ENCODE measurements around the gene DCTPP1. TPM values are rescaled to one million over a fixed set of nuclear protein-coding genes. Genes with fewer than 3 reads are reported as not detected.
A peak's percentile ranks its signal among the peaks of the same experiment; 100 is the strongest.

Gene DCTPP1
- total and polyA plus RNA-seq, 2 of the 4 experiments (the other 2 are of a cell fraction): 24.9 to 45.5 TPM

- DNase-seq (peak; percentile 90), ATAC-seq (ENCODE audit: low read depth) (peak; percentile 93)
- no peaks in the 10 kb centered on the region for H3K9me3 ChIP-seq (ENCODE audit: control insufficient read depth, insufficient read depth, low read length)
- peak within 1 kb of the TSS; percentile 77 to 92 for H4K8ac ChIP-seq (ENCODE audit: low read depth in 2 of 2, low read length in 2 of 2)
- intact Hi-C loops (cut with micrococcal nuclease) (loop anchor here (2.0 kb wide), 2 partner anchors 13 to 17 kb away; no protein-coding TSS in a partner anchor), in situ Hi-C loops (cut with MboI; ENCODE audit: low sequenced_read_pairs) (no loop called here), dilution Hi-C loops (cut with HindIII; ENCODE audit: low sequenced_read_pairs, unreplicated experiment) (no loop called here)
- peak within 1 kb of the TSS; percentile 79 for H4K91ac ChIP-seq (ENCODE audit: insufficient read depth, low read depth, low read length)
- peak within 1 kb of the TSS; percentile 83 for H2AK5ac ChIP-seq (ENCODE audit: low read depth, low read length)
- peak within 1 kb of the TSS; percentile 94 for H2AK9ac ChIP-seq (replicated peaks; ENCODE audit: low read depth, low read length, poor library complexity)
- peak within 1 kb of the TSS; percentile 96 for H3K4me2 ChIP-seq (ENCODE audit: low read depth, low read length)
- 1% methylated on average over 33 of the region's 103 CpGs; no CpG with 5 or more reads in 1 of the 2 experiments for WGBS, 2 experiments (ENCODE audit: extremely low coverage in 2 of 2, insufficient read length in 1 of 2)
- ChIA-PET POLR2A (ENCODE audit: unreplicated experiment) (interaction anchor here (0.5 to 1.3 kb wide), 5 partner anchors 12 to 321 kb away, joined by 3 to 7 read pairs (median 3); partner anchors contain the start of gene ZNF771), CTCF (interaction anchor here (1.0 to 1.5 kb wide), 3 partner anchors 14 to 27 kb away, joined by 3 to 6 read pairs (median 3); no protein-coding TSS in a partner anchor)
- H2AFZ ChIP-seq (replicated peaks; ENCODE audit: low read length, poor library complexity): peak within 1 kb of the TSS; percentile 98
- H2BK5ac ChIP-seq (ENCODE audit: low read depth, low read length, poor library complexity, severe bottlenecking): peak within 1 kb of the TSS; percentile 81
- no peaks in the 10 kb centered on the region for H3K27me3 ChIP-seq (ENCODE audit: control insufficient read depth, insufficient read depth, low read length)
- peak within 1 kb of the TSS; percentile 93 for H3K9ac ChIP-seq (ENCODE audit: low read depth, low read length)
- H3K18ac ChIP-seq (ENCODE audit: low read depth, low read length): peak within 1 kb of the TSS; percentile 55
- H3K9me1 ChIP-seq (ENCODE audit: insufficient read depth, low read length): no peaks in the 10 kb centered on the region
- H3K79me1 ChIP-seq (ENCODE audit: low read depth in 1 of 2, low read length in 2 of 2): peaks cover 0 to 52% of the 10 kb centered on the region in 2 experiments
- TF ChIP-seq MXI1 (IDR thresholded peaks at IDR 0.05; ENCODE audit: borderline replicate concordance, low read depth, low read length) (peak; percentile 51; the same call in 1 of the 2 replicates), POLR2A (IDR thresholded peaks at IDR 0.05; ENCODE audit: low read depth, low read length) (no peak), RAD21 (IDR thresholded peaks at IDR 0.05; ENCODE audit: low read length) (peak; percentile 16), CTCF (conservative IDR thresholded peaks at IDR 0.05; ENCODE audit: low read depth, low read length) (peak; percentile 38)
- peak within 1 kb of the TSS; percentile 95 for H3K4me3 ChIP-seq (ENCODE audit: insufficient read depth, low read depth, low read length)
- H2BK15ac ChIP-seq (ENCODE audit: low read depth, low read length): peak within 1 kb of the TSS; percentile 2; the same call in 1 of the 3 replicates
- peak within 1 kb of the TSS; percentile 82 for H3K27ac ChIP-seq (ENCODE audit: insufficient read depth, low read length)
- BruUV-seq (replicated peaks): no TSS peak
- peaks cover 10% of the 10 kb centered on the region for H3K4me1 ChIP-seq (ENCODE audit: control insufficient read depth, insufficient read depth, low read length)
- peak within 1 kb of the TSS; percentile 94 for H3K56ac ChIP-seq (ENCODE audit: extremely low read depth, insufficient read depth, low read length)
- H2BK20ac ChIP-seq (ENCODE audit: low read depth, low read length): no peak within 1 kb of the TSS
- H4K20me1 ChIP-seq (ENCODE audit: insufficient read depth, low read length): no peaks in the 10 kb centered on the region
- peak within 1 kb of the TSS; percentile 97 for H3K23ac ChIP-seq (ENCODE audit: low read depth, low read length)
- H4K5ac ChIP-seq (ENCODE audit: low read depth, low read length): peak within 1 kb of the TSS; percentile 86
- H3K4ac ChIP-seq (ENCODE audit: low read depth, low read length): peak within 1 kb of the TSS; percentile 87
- H3K36me3 ChIP-seq (ENCODE audit: control insufficient read depth, insufficient read depth, low read length): peaks cover 12% of the 10 kb centered on the region; the same call in 1 of the 2 replicates
- H3K14ac ChIP-seq (replicated peaks; ENCODE audit: low read depth, low read length): peak within 1 kb of the TSS; percentile 90
- H2BK120ac ChIP-seq (ENCODE audit: low read depth, low read length): peak within 1 kb of the TSS; percentile 9; the same call in 1 of the 2 replicates
Observed at GRCh38 chr16:30395155-30395991, 34.5 kb downstream of the DCTPP1 start, which contains the start of gene ZNF48. TSS of gene ZNF48 (plus strand) at chr16:30395420. CDS start at chr16:30395795, 375 bp downstream.
